ENCODE measurements around the gene CDC42BPG.
A peak's percentile ranks its signal among the peaks of the same experiment; 100 is the strongest.
"Not testable (repeated sequence)": the region's sequence is repeated elsewhere in the genome, so short reads cannot be mapped to it uniquely, and the experiment has no call there.

CDC42BPG gene

GRCh38 chr11:64851831-64852351, 7.4 kb upstream of the CDC42BPG start:
- DNase-seq (ENCODE audit: low read depth) = no peak
- no peak overlapping the region for H3K4me3 ChIP-seq (replicated peaks; ENCODE audit: low read depth, low read length)
- no peak for TF ChIP-seq CTCF (IDR thresholded peaks at IDR 0.05; ENCODE audit: low read length, missing control alignments)

- TF ChIP-seq CTCF (IDR thresholded peaks at IDR 0.05; ENCODE audit: low read length, missing control alignments) = no peak
- no peak for DNase-seq (ENCODE audit: low read depth)
- H3K4me3 ChIP-seq (replicated peaks; ENCODE audit: low read depth, low read length) = no peak overlapping the region
Observed at GRCh38 chr11:64850979-64851567, 6.6 kb upstream of the CDC42BPG start.

GRCh38 chr11:64849598-64850356, 5.3 kb upstream of the CDC42BPG start:
- peak; percentile 51 for DNase-seq (ENCODE audit: low read depth)
- TF ChIP-seq CTCF (IDR thresholded peaks at IDR 0.05; ENCODE audit: low read length, missing control alignments) = peak; percentile 28
- H3K4me3 ChIP-seq (replicated peaks; ENCODE audit: low read depth, low read length) = no peak overlapping the region

GRCh38 chr11:64848826-64849597, 4.6 kb upstream of the CDC42BPG start:
- no peak overlapping the region for H3K4me3 ChIP-seq (replicated peaks; ENCODE audit: low read depth, low read length)
- no peak for TF ChIP-seq CTCF (IDR thresholded peaks at IDR 0.05; ENCODE audit: low read length, missing control alignments)
- DNase-seq (ENCODE audit: low read depth) = no peak

GRCh38 chr11:64848214-64848825, 3.9 kb upstream of the CDC42BPG start:
- DNase-seq (ENCODE audit: low read depth) = no peak
- TF ChIP-seq CTCF (IDR thresholded peaks at IDR 0.05; ENCODE audit: low read length, missing control alignments) = no peak
- H3K4me3 ChIP-seq (replicated peaks; ENCODE audit: low read depth, low read length) = no peak overlapping the region

GRCh38 chr11:64846998-64847666, 2.7 kb upstream of the CDC42BPG start:
- peak; percentile 82 for TF ChIP-seq CTCF (IDR thresholded peaks at IDR 0.05; ENCODE audit: low read length, missing control alignments)
- H3K4me3 ChIP-seq (replicated peaks; ENCODE audit: low read depth, low read length) = no peak overlapping the region
- DNase-seq (ENCODE audit: low read depth) = peak; percentile 88

GRCh38 chr11:64845776-64846129, 1.3 kb upstream of the CDC42BPG start:
- DNase-seq (ENCODE audit: low read depth); H3K4me3 ChIP-seq (replicated peaks; ENCODE audit: low read depth, low read length): not testable (repeated sequence)
